ENCODE data around the gene ALPL.

Gene ALPL

GRCh38 chr1:21617126-21617738, 108.0 kb downstream of the ALPL start:
- TF ChIP-seq TAF1 (IDR thresholded peaks at IDR 0.05; ENCODE audit: low read depth, low read length) (no peak), POLR2AphosphoS5 (IDR thresholded peaks at IDR 0.05; ENCODE audit: low read depth, low read length) (no peak), PAX5 (IDR thresholded peaks at IDR 0.05; ENCODE audit: insufficient read depth, low read length, severe bottlenecking) (no peak), POU2F2 (IDR thresholded peaks at IDR 0.05; ENCODE audit: low read depth, low read length) (no peak), POLR2A (IDR thresholded peaks at IDR 0.05; ENCODE audit: low read depth, low read length) (no peak), SPI1 (IDR thresholded peaks at IDR 0.05; ENCODE audit: low read depth, low read length) (no peak)
- DNase-seq (ENCODE audit: insufficient read length, low spot score), result no peak
- no peak for FAIRE-seq

- TF ChIP-seq POLR2AphosphoS5 (IDR thresholded peaks at IDR 0.05; ENCODE audit: low read depth, low read length), result no peak
- no peak for TF ChIP-seq PAX5 (IDR thresholded peaks at IDR 0.05; ENCODE audit: insufficient read depth, low read length, severe bottlenecking)
- no peak for TF ChIP-seq SPI1 (IDR thresholded peaks at IDR 0.05; ENCODE audit: low read depth, low read length)
- no peak for TF ChIP-seq POU2F2 (IDR thresholded peaks at IDR 0.05; ENCODE audit: low read depth, low read length)
- no peak for TF ChIP-seq POLR2A (IDR thresholded peaks at IDR 0.05; ENCODE audit: low read depth, low read length)
- no peak for TF ChIP-seq TAF1 (IDR thresholded peaks at IDR 0.05; ENCODE audit: low read depth, low read length)
- FAIRE-seq (no peak), DNase-seq (ENCODE audit: insufficient read length, low spot score) (no peak)
Observed at GRCh38 chr1:21618059-21618458, 108.8 kb downstream of the ALPL start.

GRCh38 chr1:21618561-21619374, 109.5 kb downstream of the ALPL start:
- DNase-seq (ENCODE audit: insufficient read length, low spot score), result no peak
- TF ChIP-seq POU2F2 (IDR thresholded peaks at IDR 0.05; ENCODE audit: low read depth, low read length) (no peak), PAX5 (IDR thresholded peaks at IDR 0.05; ENCODE audit: insufficient read depth, low read length, severe bottlenecking) (no peak), TAF1 (IDR thresholded peaks at IDR 0.05; ENCODE audit: low read depth, low read length) (no peak), SPI1 (IDR thresholded peaks at IDR 0.05; ENCODE audit: low read depth, low read length) (no peak), POLR2A (IDR thresholded peaks at IDR 0.05; ENCODE audit: low read depth, low read length) (no peak), POLR2AphosphoS5 (IDR thresholded peaks at IDR 0.05; ENCODE audit: low read depth, low read length) (no peak)
- no peak for FAIRE-seq

GRCh38 chr1:21619375-21619947, 110.2 kb downstream of the ALPL start:
- FAIRE-seq (no peak), DNase-seq (ENCODE audit: insufficient read length, low spot score) (no peak)

GRCh38 chr1:21620011-21620410, 110.8 kb downstream of the ALPL start:
- TF ChIP-seq POLR2A (IDR thresholded peaks at IDR 0.05; ENCODE audit: low read depth, low read length) (no peak), SPI1 (IDR thresholded peaks at IDR 0.05; ENCODE audit: low read depth, low read length) (no peak), TAF1 (IDR thresholded peaks at IDR 0.05; ENCODE audit: low read depth, low read length) (no peak), POU2F2 (IDR thresholded peaks at IDR 0.05; ENCODE audit: low read depth, low read length) (no peak), POLR2AphosphoS5 (IDR thresholded peaks at IDR 0.05; ENCODE audit: low read depth, low read length) (no peak), PAX5 (IDR thresholded peaks at IDR 0.05; ENCODE audit: insufficient read depth, low read length, severe bottlenecking) (no peak)

More at GRCh38 chr1:21619375-21619947, 110.2 kb downstream of the ALPL start:
- no peak for TF ChIP-seq TAF1 (IDR thresholded peaks at IDR 0.05; ENCODE audit: low read depth, low read length)
- TF ChIP-seq POLR2AphosphoS5 (IDR thresholded peaks at IDR 0.05; ENCODE audit: low read depth, low read length), result no peak
- TF ChIP-seq POLR2A (IDR thresholded peaks at IDR 0.05; ENCODE audit: low read depth, low read length), result no peak
- TF ChIP-seq SPI1 (IDR thresholded peaks at IDR 0.05; ENCODE audit: low read depth, low read length), result no peak
- no peak for TF ChIP-seq POU2F2 (IDR thresholded peaks at IDR 0.05; ENCODE audit: low read depth, low read length)
- TF ChIP-seq PAX5 (IDR thresholded peaks at IDR 0.05; ENCODE audit: insufficient read depth, low read length, severe bottlenecking), result no peak

GRCh38 chr1:21620496-21620895, 111.3 kb downstream of the ALPL start:
- DNase-seq (ENCODE audit: insufficient read length, low spot score), result no peak
- TF ChIP-seq PAX5 (IDR thresholded peaks at IDR 0.05; ENCODE audit: insufficient read depth, low read length, severe bottlenecking), result no peak
- no peak for TF ChIP-seq POLR2AphosphoS5 (IDR thresholded peaks at IDR 0.05; ENCODE audit: low read depth, low read length)
- TF ChIP-seq POU2F2 (IDR thresholded peaks at IDR 0.05; ENCODE audit: low read depth, low read length), result no peak
- no peak for TF ChIP-seq TAF1 (IDR thresholded peaks at IDR 0.05; ENCODE audit: low read depth, low read length)
- no peak for TF ChIP-seq SPI1 (IDR thresholded peaks at IDR 0.05; ENCODE audit: low read depth, low read length)
- no peak for TF ChIP-seq POLR2A (IDR thresholded peaks at IDR 0.05; ENCODE audit: low read depth, low read length)
- FAIRE-seq, result no peak

More at GRCh38 chr1:21620011-21620410, 110.8 kb downstream of the ALPL start:
- DNase-seq (ENCODE audit: insufficient read length, low spot score) (no peak), FAIRE-seq (no peak)

- FAIRE-seq, result no peak
- TF ChIP-seq POLR2AphosphoS5 (IDR thresholded peaks at IDR 0.05; ENCODE audit: low read depth, low read length), result no peak
- TF ChIP-seq PAX5 (IDR thresholded peaks at IDR 0.05; ENCODE audit: insufficient read depth, low read length, severe bottlenecking), result no peak
- TF ChIP-seq POU2F2 (IDR thresholded peaks at IDR 0.05; ENCODE audit: low read depth, low read length), result no peak
- TF ChIP-seq POLR2A (IDR thresholded peaks at IDR 0.05; ENCODE audit: low read depth, low read length), result no peak
- TF ChIP-seq TAF1 (IDR thresholded peaks at IDR 0.05; ENCODE audit: low read depth, low read length), result no peak
- TF ChIP-seq SPI1 (IDR thresholded peaks at IDR 0.05; ENCODE audit: low read depth, low read length), result no peak
- no peak for DNase-seq (ENCODE audit: insufficient read length, low spot score)
Observed at GRCh38 chr1:21621051-21621450, 111.8 kb downstream of the ALPL start.

- no peak for DNase-seq (ENCODE audit: insufficient read length, low spot score)
- no peak for FAIRE-seq
- TF ChIP-seq SPI1 (IDR thresholded peaks at IDR 0.05; ENCODE audit: low read depth, low read length), result no peak
- TF ChIP-seq POLR2A (IDR thresholded peaks at IDR 0.05; ENCODE audit: low read depth, low read length), result no peak
- no peak for TF ChIP-seq POU2F2 (IDR thresholded peaks at IDR 0.05; ENCODE audit: low read depth, low read length)
- TF ChIP-seq TAF1 (IDR thresholded peaks at IDR 0.05; ENCODE audit: low read depth, low read length), result no peak
- TF ChIP-seq POLR2AphosphoS5 (IDR thresholded peaks at IDR 0.05; ENCODE audit: low read depth, low read length), result no peak
- TF ChIP-seq PAX5 (IDR thresholded peaks at IDR 0.05; ENCODE audit: insufficient read depth, low read length, severe bottlenecking), result no peak
Observed at GRCh38 chr1:21621761-21622436, 112.7 kb downstream of the ALPL start.
